AML-193 (cell line): ENCODE measurements around the gene PRR27.
A peak's percentile ranks its signal among the peaks of the same experiment; 100 is the strongest.

Experiments used
- DNase-seq, 2 experiments: peaks; one replicate each; lab custom pipeline; 2025; lab: John Stamatoyannopoulos, UW

Gene PRR27

DNA sequence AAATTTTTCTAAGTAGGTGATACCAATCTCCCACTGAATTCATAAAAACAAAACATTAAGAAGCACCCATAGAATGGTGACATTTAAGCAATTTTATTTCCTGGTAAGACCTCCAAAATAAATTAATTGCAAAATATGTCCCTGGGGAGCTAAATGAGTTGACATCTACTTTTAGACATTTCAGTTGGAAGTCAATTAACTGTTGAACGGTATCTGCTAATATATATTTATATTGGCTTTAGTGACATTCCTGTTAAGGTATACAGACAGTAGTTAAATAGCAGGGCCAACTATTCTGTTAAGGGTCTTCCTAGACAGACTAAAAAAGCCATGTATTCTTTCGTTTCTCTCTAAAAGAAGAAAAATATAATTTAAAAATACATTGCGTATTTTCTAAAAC is at the start of gene PRR27:
Gene PRR27 (plus strand): TSS at position 301 of the 400 bp plus-strand sequence. CDS start 139 bp downstream, outside the sequence.
- no peak for DNase-seq

GRCh38 chr4:70110917-70111316 is 43.1 kb upstream of the PRR27 start:
- no peak for DNase-seq

- DNase-seq: no peak
Measured at GRCh38 chr4:70113656-70114055, 40.4 kb upstream of the PRR27 start.

DNA sequence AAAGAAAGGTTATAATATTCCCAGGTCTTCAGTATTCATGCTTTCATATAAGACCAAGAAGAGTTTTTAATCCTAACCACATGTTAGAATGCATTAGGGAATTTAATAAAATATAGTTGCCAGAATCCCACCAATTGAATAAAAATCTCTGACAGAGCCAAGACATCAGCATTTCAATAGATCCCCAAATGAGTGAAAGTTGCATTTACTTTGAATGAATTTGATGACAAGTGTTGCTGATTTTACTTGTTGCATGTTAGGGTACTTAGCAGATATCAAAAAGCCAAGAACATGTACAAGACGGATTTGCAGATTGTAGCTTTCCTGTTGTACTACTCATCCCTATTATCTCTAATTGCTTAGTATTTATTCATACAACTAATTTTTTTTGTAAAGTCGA is 39.9 kb upstream of the PRR27 start:
- DNase-seq: no peak

GRCh38 chr4:70120323-70120722 is 33.7 kb upstream of the PRR27 start:
- DNase-seq: no peak

- no peak for DNase-seq
Measured at GRCh38 chr4:70133473-70133872, 20.6 kb upstream of the PRR27 start.

DNA sequence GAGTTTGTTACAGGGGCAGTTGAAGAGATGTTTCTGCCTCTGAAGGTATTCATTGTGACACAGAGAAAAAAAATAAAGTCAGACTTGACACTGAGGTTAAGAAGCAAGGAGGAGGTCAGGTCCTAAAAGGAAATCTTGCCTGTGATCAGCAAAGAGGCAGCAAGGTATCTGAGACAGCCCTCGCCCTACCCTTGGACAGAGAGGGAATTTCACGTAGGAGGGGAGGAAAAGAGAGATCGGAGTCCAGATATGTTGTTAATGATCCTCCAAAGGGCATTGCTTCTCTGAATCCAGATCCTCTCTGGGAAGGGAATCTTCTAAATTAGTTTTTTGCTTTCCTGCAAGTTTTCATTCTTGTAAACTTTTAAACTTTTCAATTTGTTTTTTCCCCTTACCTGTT is 15.3 kb upstream of the PRR27 start:
- DNase-seq: no peak

GRCh38 chr4:70151271-70151670 is 2.8 kb upstream of the PRR27 start:
- no peak for DNase-seq

GRCh38 chr4:70152088-70152487 is 1.9 kb upstream of the PRR27 start:
- no peak for DNase-seq

GRCh38 chr4:70158576-70158975 is 4.5 kb downstream of the PRR27 start:
- DNase-seq: no peak

DNA sequence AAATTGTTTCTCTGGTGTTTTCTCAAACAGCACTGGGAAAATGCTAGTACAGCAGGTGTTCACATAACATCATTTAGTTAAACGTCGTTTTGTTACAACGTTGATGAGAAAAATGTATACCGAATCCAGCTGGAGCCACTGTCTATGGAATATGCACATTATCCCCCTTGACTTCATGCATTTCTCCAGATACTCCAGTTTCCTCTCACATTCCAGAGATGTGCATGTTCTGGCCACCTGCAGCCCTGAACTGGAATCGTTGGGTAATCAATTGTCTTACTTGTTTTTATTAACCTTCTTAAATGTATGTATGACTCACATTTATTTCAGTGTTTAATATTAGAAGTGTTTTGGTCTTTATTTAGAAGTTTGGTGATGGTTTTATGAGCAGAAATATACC is 23.1 kb downstream of the PRR27 start:
- DNase-seq: no peak

DNA sequence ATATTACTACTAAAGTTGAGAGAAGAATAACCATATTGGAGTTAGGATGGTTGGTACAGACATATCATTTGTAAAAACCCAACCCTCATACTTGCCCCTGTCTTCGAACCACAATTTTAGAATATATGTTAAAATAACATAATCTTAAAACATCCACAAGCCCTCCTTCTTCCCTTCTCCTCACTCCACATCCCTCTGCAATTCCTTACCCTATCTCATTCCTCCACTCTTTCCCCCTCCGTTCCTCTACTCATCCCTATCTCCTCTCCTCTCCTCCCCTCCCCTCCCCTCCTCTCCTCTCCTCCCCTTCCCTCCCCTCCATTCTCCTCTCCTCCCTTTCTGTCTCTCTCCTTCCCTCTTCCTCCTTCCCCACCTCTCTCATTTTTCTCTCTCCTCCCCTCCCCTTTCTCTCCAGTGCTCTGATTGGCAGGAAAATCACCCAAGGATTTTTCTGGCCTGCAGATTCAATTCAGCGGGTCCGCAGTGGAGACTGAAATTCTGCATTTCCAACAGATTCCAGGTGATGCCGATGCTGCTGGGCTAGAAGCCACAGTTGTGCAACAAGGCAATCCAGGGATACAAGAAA is 24.1 kb downstream of the PRR27 start:
- no peak for DNase-seq

- no peak for DNase-seq
Measured at GRCh38 chr4:70179811-70180210, 25.8 kb downstream of the PRR27 start.

GRCh38 chr4:70181864-70182263 is 27.8 kb downstream of the PRR27 start:
- no peak for DNase-seq

- no peak for DNase-seq
Measured at GRCh38 chr4:70182517-70183167, 28.6 kb downstream of the PRR27 start.

DNA sequence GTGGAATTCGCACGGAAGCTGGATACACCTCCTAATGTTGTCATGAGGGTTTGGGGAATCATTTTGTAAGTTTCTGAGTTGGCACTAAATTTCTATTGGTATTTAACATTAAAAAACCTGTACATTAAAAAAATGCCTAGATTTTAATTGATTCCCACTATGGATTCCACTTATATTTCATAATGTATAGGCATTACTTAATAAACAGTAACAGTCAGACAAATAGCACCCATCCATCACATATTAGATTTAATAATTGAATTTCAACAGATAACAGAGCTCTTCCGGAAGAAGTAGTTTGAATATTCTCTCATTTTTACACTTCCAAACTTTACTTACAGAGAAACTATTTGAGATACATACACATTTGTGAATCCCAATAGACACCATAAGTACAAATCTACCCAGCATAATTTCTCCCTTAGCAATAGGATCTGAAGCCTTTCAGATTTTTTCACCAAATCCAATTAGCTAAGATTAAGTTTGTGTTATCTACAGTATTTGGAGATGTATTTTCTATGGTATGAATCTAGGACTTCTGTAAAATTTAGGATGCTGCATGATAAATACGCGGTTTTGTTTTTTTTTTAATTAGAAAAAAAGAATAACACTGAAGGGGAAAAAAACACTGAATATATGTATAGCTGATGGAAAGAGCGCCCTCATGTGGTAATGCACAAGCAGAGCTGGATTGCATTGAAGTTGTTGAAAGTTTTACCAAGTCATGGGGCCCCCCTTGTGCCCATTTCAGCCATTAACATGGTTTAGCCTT is 29.3 kb downstream of the PRR27 start:
- DNase-seq: peak; percentile 56 to 62

- DNase-seq: no peak
Measured at GRCh38 chr4:70183940-70184246, 29.9 kb downstream of the PRR27 start.

GRCh38 chr4:70187216-70187615 is 33.2 kb downstream of the PRR27 start:
- DNase-seq: no peak

GRCh38 chr4:70190579-70190978 is 36.5 kb downstream of the PRR27 start:
- no peak for DNase-seq

DNA sequence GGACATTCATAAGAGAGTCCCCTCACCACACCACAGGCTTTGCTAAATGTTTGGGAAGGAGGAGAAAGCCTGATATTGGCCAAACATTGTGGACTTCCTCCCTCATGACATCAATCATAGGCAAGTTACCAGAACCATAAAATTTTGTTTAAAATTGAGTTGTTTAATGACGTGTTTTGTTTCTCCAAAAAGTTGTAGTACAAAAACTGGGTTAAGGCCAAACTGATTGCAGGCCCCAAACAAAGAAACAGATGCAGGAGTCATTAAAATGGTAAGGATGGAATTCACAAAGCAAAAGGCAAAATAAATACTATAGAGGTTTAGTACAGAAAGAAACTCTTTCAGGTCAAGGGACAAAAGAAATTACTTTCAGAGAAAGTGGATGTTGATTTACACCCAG is 37.6 kb downstream of the PRR27 start:
- no peak for DNase-seq

DNA sequence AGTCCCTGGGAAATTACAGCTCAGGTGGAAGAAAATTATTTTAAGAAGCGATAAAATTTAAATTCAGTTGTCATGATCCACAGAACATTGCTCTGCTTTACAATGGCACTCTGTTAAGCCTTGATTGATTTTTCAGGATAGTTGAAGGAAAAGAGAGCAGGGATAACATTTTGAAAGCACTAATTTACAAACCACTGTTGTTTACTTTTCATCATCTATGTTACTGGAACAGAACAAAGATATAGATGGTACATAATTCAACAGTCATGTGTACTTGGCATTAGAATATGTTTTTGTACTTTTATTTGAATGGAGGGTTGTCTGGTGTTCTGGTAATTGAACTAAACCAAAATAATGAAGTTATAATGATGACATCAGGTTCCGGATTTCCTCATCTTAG is 38.9 kb downstream of the PRR27 start:
- DNase-seq: no peak

DNA sequence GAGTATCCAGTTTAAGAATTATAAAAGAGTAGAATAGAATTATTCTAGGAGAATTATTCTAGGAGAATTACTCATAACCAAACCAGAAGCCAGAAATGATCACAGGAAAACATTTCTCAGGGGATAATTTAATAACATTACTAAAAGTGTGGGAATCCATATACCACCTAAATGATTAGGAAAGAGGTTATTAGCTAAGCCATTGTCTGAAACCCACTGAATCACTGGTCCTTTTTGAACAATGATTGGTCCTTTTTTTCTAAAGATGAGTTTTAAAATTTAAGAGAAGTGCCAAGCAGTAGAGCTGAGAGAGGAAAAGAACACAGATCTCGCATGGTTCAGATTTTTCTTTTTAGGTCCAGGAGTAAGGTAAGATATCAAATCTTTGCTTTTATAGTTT is 41.4 kb downstream of the PRR27 start, which contains the start of gene ODAM:
Gene ODAM (plus strand): TSS at position 301 of the 400 bp plus-strand sequence. CDS start 819 bp downstream, outside the sequence.
- DNase-seq: no peak

GRCh38 chr4:70196857-70197256 is 42.8 kb downstream of the PRR27 start:
- DNase-seq: no peak
